GM19193 (cell line): Measurements from ENCODE around the gene CDC16.
A peak's percentile ranks its signal among the peaks of the same experiment; 100 is the strongest.

Experiments
- POLR2A ChIP-seq: IDR thresholded peaks from 4 replicates; pipeline ENCODE4 v1.6.1; 2011; ENCODE audit not compliant: insufficient read depth, insufficient read length; ENCODE audit errors: extremely low read depth

The CDC16 gene

GRCh38 chr13:114269281-114269770 lies 34.6 kb downstream of the CDC16 start:
- TF ChIP-seq POLR2A = no peak

GRCh38 chr13:114272977-114273376 lies 38.3 kb downstream of the CDC16 start:
- TF ChIP-seq POLR2A = no peak

- TF ChIP-seq POLR2A = no peak
Observed at GRCh38 chr13:114275304-114275703, 40.6 kb downstream of the CDC16 start.

GRCh38 chr13:114279146-114279545 lies 44.4 kb downstream of the CDC16 start:
- no peak for TF ChIP-seq POLR2A

- TF ChIP-seq POLR2A = no peak
Observed at GRCh38 chr13:114279758-114280355, 45.2 kb downstream of the CDC16 start.

GRCh38 chr13:114281351-114282040 lies 46.8 kb downstream of the CDC16 start, which contains the start of gene UPF3A:
TSS of gene UPF3A (plus strand) at chr13:114281601. CDS start at chr13:114281640, 39 bp downstream.
- TF ChIP-seq POLR2A = peak; percentile 89

GRCh38 chr13:114282041-114282670 lies 47.5 kb downstream of the CDC16 start:
- peak; percentile 19 for TF ChIP-seq POLR2A

- TF ChIP-seq POLR2A = no peak
Observed at GRCh38 chr13:114283576-114283975, 48.9 kb downstream of the CDC16 start.

- no peak for TF ChIP-seq POLR2A
Observed at GRCh38 chr13:114284680-114285079, 50.0 kb downstream of the CDC16 start.

- no peak for TF ChIP-seq POLR2A
Observed at GRCh38 chr13:114285166-114285808, 50.6 kb downstream of the CDC16 start.

- no peak for TF ChIP-seq POLR2A
Observed at GRCh38 chr13:114286808-114287207, 52.1 kb downstream of the CDC16 start.

- TF ChIP-seq POLR2A = no peak
Observed at GRCh38 chr13:114288157-114288591, 53.5 kb downstream of the CDC16 start.

GRCh38 chr13:114296448-114296847 lies 61.8 kb downstream of the CDC16 start:
- TF ChIP-seq POLR2A = no peak

- no peak for TF ChIP-seq POLR2A
Observed at GRCh38 chr13:114296902-114297301, 62.2 kb downstream of the CDC16 start.

GRCh38 chr13:114298866-114299265 lies 64.2 kb downstream of the CDC16 start:
- TF ChIP-seq POLR2A = no peak
